Memory B cell (primary cell): ENCODE data around the gene MTUS2.

Experiments used
- ATAC-seq: fragments of 150-1000 bp; cut with Tn5 transposase; 2 replicates; pipeline ENCODE4 v1.10.0; 2021; ENCODE audit warnings: low read depth, mild to moderate bottlenecking, moderate library complexity
- DNase-seq, 2 donors: peaks; one replicate each; pipeline ENCODE4 v3.0.0; 2022; ENCODE audit warnings: low spot score in 2 of 2
- H3K27ac Mint-ChIP-seq: one replicate; pipeline ENCODE4 v1.8.0; 2022; ENCODE audit warnings: mild to moderate bottlenecking, moderate library complexity, mixed read lengths
- H3K27me3 Mint-ChIP-seq: one replicate; pipeline ENCODE4 v1.8.0; 2022; ENCODE audit warnings: mixed read lengths
- H3K36me3 Mint-ChIP-seq: one replicate; pipeline ENCODE4 v1.8.0; 2022; ENCODE audit warnings: mild to moderate bottlenecking, mixed read lengths
- H3K4me1 Mint-ChIP-seq: one replicate; pipeline ENCODE4 v1.8.0; 2022; ENCODE audit warnings: mixed read lengths
- H3K4me3 Mint-ChIP-seq: one replicate; pipeline ENCODE4 v1.8.0; 2022; ENCODE audit warnings: mild to moderate bottlenecking, moderate library complexity, mixed read lengths
- H3K9me3 Mint-ChIP-seq: one replicate; pipeline ENCODE4 v1.8.0; 2022; ENCODE audit warnings: mixed read lengths

Gene MTUS2

DNA sequence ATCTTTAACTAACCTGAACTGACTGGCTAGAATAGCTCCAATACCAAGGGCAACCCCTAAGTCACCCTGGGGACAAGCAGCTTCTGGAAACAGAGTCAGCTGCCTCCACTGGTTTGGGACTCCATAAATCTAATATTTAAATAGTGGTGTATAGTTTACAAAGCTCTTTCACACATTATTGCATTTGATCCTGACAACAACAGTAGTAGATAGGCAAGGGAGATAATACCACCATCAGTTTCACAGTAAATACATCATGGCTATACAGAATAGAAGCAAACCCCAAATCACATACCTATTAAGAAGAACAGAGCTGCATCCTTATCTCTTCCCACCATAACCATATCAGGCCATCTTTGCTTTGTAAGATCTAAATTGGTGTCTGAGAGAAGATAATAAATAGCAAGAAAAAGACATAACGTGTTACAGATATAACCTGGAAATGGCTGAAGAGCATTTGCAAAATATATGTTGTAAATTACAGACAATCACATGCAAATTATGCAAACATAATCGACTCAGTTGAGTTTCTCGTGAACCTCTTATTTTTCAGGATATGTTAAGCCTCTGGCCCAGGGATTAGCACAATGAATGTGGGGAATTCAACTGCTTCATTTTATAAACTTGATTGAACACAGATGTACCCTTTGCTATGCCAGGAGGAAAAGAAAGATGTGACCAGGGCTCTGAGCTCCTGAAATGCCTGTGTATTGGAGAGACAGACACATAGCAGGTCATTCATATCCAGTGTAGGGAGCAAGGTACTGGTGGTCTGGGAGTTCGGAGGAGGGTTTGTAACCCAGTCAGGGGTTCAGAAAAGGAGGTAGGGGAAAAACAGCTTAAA, 632.9 kb downstream of the MTUS2 start:
- Mint-ChIP-seq H3K9me3 (no peaks in the 10 kb centered on the region), H3K27ac (no peak overlapping the region), H3K4me3 (no peak overlapping the region), H3K36me3 (no peaks in the 10 kb centered on the region), H3K27me3 (peaks cover 16% of the 10 kb centered on the region), H3K4me1 (peaks cover 2% of the 10 kb centered on the region)
- DNase-seq: no peak
- no peak for ATAC-seq

- ATAC-seq (no peak), DNase-seq (no peak)
- Mint-ChIP-seq H3K36me3 (no peaks in the 10 kb centered on the region), H3K9me3 (no peaks in the 10 kb centered on the region), H3K4me1 (peaks cover 2% of the 10 kb centered on the region), H3K27me3 (peaks cover 14% of the 10 kb centered on the region), H3K4me3 (no peak overlapping the region), H3K27ac (no peak overlapping the region)
Measured at GRCh38 chr13:29453617-29454011, 633.5 kb downstream of the MTUS2 start.

- peak in 1 of 2 donors; percentile 23 for DNase-seq
- peak; percentile 98 for ATAC-seq
- Mint-ChIP-seq H3K4me3 (no peak overlapping the region), H3K27ac (no peak overlapping the region), H3K9me3 (no peaks in the 10 kb centered on the region), H3K36me3 (no peaks in the 10 kb centered on the region), H3K4me1 (peaks cover 2% of the 10 kb centered on the region), H3K27me3 (peaks cover 14% of the 10 kb centered on the region)
Measured at GRCh38 chr13:29454931-29455481, 634.9 kb downstream of the MTUS2 start.

- Mint-ChIP-seq H3K27me3 (peaks cover 13% of the 10 kb centered on the region), H3K4me1 (peaks cover 2% of the 10 kb centered on the region), H3K9me3 (peaks cover 1% of the 10 kb centered on the region), H3K27ac (no peak overlapping the region), H3K36me3 (no peaks in the 10 kb centered on the region), H3K4me3 (no peak overlapping the region)
- no peak for ATAC-seq
- no peak for DNase-seq
Measured at GRCh38 chr13:29456419-29456818, 636.3 kb downstream of the MTUS2 start.

GRCh38 chr13:29457299-29457698, 637.2 kb downstream of the MTUS2 start:
- Mint-ChIP-seq H3K36me3 (no peaks in the 10 kb centered on the region), H3K27ac (no peak overlapping the region), H3K9me3 (peaks cover 1% of the 10 kb centered on the region), H3K27me3 (peaks cover 13% of the 10 kb centered on the region), H3K4me3 (no peak overlapping the region), H3K4me1 (peaks cover 2% of the 10 kb centered on the region)
- ATAC-seq: no peak
- no peak for DNase-seq

DNA sequence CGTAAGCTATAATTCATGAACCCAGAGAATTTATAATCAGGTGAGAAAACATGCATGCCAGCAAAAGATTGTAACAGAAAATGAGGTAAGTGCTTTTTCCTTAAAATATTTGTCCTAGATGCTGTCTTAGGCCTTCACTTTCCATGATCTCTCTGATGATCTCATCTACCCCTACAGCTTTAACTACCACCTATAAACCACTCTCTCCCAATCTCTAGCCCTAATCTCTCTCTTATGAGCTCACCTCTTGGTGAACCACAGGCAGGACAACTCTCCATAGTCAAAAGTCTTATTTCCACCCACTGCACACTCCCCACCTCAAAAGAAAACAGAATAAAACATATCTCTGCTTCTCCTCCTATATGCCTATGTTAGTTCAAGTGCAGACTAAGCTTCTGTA, 638.3 kb downstream of the MTUS2 start:
- H3K4me1 Mint-ChIP-seq: peaks cover 2% of the 10 kb centered on the region
- no peaks in the 10 kb centered on the region for H3K36me3 Mint-ChIP-seq
- no peak overlapping the region for H3K4me3 Mint-ChIP-seq
- H3K9me3 Mint-ChIP-seq: peaks cover 1% of the 10 kb centered on the region
- no peak for DNase-seq
- peaks cover 11% of the 10 kb centered on the region for H3K27me3 Mint-ChIP-seq
- H3K27ac Mint-ChIP-seq: no peak overlapping the region
- ATAC-seq: no peak

DNA sequence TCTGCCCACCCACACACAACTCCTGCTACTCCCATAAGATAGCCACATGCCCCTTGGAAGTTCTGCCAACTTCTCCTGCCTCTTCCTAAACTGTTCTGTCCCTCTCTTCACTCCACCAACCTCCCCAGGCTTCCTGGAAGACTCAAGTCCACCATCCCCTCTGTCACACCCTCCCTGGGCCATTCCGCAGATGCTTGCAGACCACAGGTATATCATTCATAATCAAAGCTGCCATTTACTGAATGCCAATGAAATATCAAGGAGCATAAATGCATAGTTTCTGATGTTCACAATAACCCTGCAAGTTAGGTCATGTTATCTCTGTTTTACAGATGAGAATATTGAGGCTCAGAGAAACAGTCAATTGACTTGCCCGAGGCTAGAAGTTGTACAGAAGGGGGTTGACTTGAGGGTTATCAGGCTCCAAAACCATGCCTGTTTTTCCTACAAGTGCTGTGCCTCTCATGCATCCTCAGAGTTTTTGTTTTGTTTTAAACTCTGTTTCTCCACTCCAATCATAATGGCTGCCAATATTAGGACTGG, 639.7 kb downstream of the MTUS2 start:
- H3K4me3 Mint-ChIP-seq: no peak overlapping the region
- peaks cover 1% of the 10 kb centered on the region for H3K9me3 Mint-ChIP-seq
- no peak for ATAC-seq
- H3K36me3 Mint-ChIP-seq: no peaks in the 10 kb centered on the region
- H3K4me1 Mint-ChIP-seq: peaks cover 1% of the 10 kb centered on the region
- peaks cover 10% of the 10 kb centered on the region for H3K27me3 Mint-ChIP-seq
- DNase-seq: no peak
- no peak overlapping the region for H3K27ac Mint-ChIP-seq

GRCh38 chr13:29464105-29464679, 644.1 kb downstream of the MTUS2 start:
- Mint-ChIP-seq H3K36me3 (no peaks in the 10 kb centered on the region), H3K27me3 (peaks cover 6% of the 10 kb centered on the region), H3K9me3 (peaks cover 1% of the 10 kb centered on the region), H3K4me1 (no peaks in the 10 kb centered on the region), H3K27ac (no peak overlapping the region), H3K4me3 (no peak overlapping the region)
- ATAC-seq (no peak), DNase-seq (no peak)

- H3K4me1 Mint-ChIP-seq: no peaks in the 10 kb centered on the region
- DNase-seq: no peak
- H3K27ac Mint-ChIP-seq: no peak overlapping the region
- H3K4me3 Mint-ChIP-seq: no peak overlapping the region
- H3K36me3 Mint-ChIP-seq: no peaks in the 10 kb centered on the region
- H3K9me3 Mint-ChIP-seq: peaks cover 1% of the 10 kb centered on the region
- no peak for ATAC-seq
- peaks cover 1% of the 10 kb centered on the region for H3K27me3 Mint-ChIP-seq
Measured at GRCh38 chr13:29465741-29466293, 645.7 kb downstream of the MTUS2 start.

GRCh38 chr13:29471551-29471950, 651.4 kb downstream of the MTUS2 start:
- no peaks in the 10 kb centered on the region for H3K9me3 Mint-ChIP-seq
- no peaks in the 10 kb centered on the region for H3K36me3 Mint-ChIP-seq

DNA sequence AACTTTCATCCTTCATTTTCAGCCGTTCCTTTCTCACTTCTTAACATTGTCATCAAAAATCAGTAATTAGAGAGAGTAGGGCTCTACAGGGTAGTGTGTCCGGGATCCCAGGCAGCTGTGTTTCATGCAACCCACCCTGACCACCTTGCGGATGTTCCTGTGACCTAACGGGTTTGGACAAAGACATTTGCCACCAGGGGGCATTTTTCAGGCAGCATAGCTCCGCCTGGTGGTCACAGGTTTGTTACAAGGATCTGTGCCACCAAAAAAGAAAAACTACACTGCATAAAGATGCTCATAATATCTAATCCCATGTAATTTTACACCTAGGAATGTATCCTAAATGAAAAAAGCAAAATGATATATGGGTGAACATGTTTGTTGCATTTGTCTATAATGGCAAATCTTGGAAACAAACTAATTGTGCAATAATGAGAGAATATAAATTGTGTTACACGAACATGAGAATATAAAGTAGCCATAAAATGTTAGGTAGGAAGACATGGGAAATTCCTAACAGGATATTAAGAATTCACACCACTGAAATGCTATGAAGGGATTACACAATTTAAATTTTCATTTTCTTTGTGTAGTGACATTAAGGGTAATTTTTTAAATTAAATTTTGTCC, 652.3 kb downstream of the MTUS2 start:
- Mint-ChIP-seq H3K4me3 (no peak overlapping the region), H3K27ac (no peak overlapping the region), H3K36me3 (no peaks in the 10 kb centered on the region), H3K9me3 (no peaks in the 10 kb centered on the region), H3K4me1 (peaks cover 8% of the 10 kb centered on the region), H3K27me3 (no peaks in the 10 kb centered on the region)
- DNase-seq: peak; percentile 53 to 55
- ATAC-seq: peak; percentile 76

More at GRCh38 chr13:29471551-29471950, 651.4 kb downstream of the MTUS2 start:
- H3K27me3 Mint-ChIP-seq: no peaks in the 10 kb centered on the region
- peak; percentile 60 for ATAC-seq
- H3K4me1 Mint-ChIP-seq: peaks cover 8% of the 10 kb centered on the region
- H3K27ac Mint-ChIP-seq: no peak overlapping the region
- no peak overlapping the region for H3K4me3 Mint-ChIP-seq
- no peak for DNase-seq

DNA sequence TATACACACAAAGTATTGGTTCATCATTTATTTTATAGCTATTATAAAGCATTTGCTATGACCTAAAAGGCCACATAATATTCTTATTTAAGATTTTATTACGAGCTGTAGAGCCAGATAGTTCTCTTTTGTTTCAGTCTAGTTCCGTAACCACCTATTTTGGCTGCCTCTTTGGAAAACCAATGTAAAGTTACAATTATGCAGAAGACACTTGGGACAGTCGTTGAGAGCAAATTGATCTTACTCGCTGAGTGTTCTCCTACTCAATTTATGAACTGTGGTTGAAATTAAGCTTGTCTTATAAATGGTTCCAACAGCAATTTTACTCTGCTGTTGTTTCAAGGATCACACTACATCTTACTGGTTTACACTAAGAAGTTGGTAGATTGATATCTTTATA, 653.0 kb downstream of the MTUS2 start:
- no peak for DNase-seq
- Mint-ChIP-seq H3K4me3 (no peak overlapping the region), H3K27ac (no peak overlapping the region)

DNA sequence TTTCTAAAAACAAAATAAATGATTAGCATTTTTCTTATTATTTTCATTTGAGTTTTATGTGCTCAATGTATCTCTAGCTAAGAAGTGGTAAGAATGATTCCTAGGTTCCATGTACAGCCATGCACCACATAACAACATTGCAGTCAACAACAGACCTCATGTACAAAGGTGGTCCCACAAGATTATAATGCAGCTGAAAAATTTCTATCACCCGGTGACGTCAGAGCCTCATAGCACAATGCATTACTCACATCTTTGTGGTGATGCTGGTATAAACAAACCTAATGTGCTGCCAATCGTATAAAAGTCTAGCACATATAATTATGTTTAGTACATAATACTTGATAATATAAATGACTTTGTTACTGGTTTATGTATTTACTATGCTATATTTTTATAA, 654.9 kb downstream of the MTUS2 start:
- no peaks in the 10 kb centered on the region for H3K9me3 Mint-ChIP-seq
- H3K27ac Mint-ChIP-seq: no peak overlapping the region
- ATAC-seq: no peak
- no peak overlapping the region for H3K4me3 Mint-ChIP-seq
- H3K4me1 Mint-ChIP-seq: peaks cover 8% of the 10 kb centered on the region
- DNase-seq: no peak
- no peaks in the 10 kb centered on the region for H3K36me3 Mint-ChIP-seq
- peaks cover 4% of the 10 kb centered on the region for H3K27me3 Mint-ChIP-seq

More for the DNA sequence above, 653.0 kb downstream of the MTUS2 start:
- Mint-ChIP-seq H3K9me3 (no peaks in the 10 kb centered on the region), H3K4me1 (peaks cover 8% of the 10 kb centered on the region), H3K27me3 (no peaks in the 10 kb centered on the region), H3K36me3 (no peaks in the 10 kb centered on the region)
- ATAC-seq: no peak

DNA sequence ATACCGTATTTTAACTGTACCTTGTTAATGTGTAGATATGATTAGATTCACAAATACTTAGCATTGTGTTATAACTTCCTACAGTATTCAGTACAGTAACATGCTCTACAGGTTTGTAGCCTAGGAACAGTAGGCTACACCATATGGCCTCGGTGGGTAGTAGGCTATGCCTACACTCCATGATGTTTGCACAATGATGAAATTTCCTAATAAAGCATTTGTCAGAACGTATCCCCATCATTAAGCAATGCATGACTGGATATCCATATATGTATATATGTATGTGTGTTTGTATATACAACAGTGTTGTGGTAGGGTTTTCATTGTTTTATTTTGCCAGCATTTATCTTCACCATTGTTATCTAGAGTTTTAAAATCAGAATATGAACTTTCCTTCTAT, 655.9 kb downstream of the MTUS2 start:
- Mint-ChIP-seq H3K36me3 (no peaks in the 10 kb centered on the region), H3K9me3 (no peaks in the 10 kb centered on the region), H3K4me1 (peaks cover 8% of the 10 kb centered on the region), H3K27ac (no peak overlapping the region), H3K27me3 (peaks cover 4% of the 10 kb centered on the region), H3K4me3 (no peak overlapping the region)
- DNase-seq (no peak), ATAC-seq (no peak)
